GM12891 (cell line): Measurements from ENCODE around the gene MAT1A.

Experiments
- POLR2A ChIP-seq: IDR thresholded peaks from 2 replicates; pipeline ENCODE4 v1.6.1; 2011; ENCODE audit warnings: low read depth, low read length, control low read depth
- POLR2AphosphoS5 ChIP-seq: IDR thresholded peaks from 2 replicates; pipeline ENCODE4 v1.6.1; 2011; ENCODE audit warnings: low read depth, low read length, control low read depth
- SPI1 ChIP-seq: IDR thresholded peaks from 2 replicates; pipeline ENCODE4 v1.6.1; 2011; ENCODE audit warnings: low read depth, low read length, control low read depth
- TAF1 ChIP-seq: IDR thresholded peaks from 2 replicates; pipeline ENCODE4 v1.6.1; 2011; ENCODE audit warnings: low read depth, low read length, control low read depth

DNA sequence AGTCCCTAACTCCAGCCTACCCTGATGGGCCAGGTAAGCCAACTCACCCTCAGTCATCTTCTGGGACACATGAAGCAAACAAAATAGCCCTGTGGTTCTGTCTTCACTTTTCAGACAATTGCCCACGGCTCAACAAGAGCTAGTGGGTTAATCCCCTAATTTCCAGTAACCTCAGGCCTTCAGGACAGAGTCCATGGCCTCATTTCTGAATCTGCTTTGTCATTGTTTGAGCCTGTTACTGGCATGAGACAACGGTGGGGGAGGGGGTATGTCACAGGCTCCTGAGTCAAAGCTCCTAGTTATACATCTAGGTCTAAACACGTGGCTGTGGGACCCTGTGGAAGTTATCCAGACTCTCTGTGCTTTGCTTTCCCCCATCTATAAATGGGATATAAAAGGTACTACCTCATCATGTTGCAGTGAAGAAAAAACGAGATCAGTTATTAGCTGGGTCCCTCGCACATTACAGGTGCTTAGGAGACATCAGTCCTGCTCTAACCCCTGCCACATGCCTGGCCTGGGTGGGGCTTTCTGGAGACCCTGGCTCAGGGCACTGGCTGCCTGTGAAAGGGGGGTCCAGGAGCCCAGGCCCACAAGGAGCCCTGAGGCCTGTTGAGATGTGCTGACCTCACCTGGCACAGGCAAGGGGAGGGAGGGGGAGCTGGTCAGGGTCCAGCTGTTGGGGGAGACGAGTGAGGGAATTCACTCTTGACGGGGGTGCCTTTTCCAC lies 16.5 kb downstream of the MAT1A start:
- no peak for TF ChIP-seq POLR2AphosphoS5
- TF ChIP-seq POLR2A: no peak
- no peak for TF ChIP-seq SPI1
- TF ChIP-seq TAF1: no peak
